ENCODE measurements around the gene ZP3.

ZP3 gene

DNA sequence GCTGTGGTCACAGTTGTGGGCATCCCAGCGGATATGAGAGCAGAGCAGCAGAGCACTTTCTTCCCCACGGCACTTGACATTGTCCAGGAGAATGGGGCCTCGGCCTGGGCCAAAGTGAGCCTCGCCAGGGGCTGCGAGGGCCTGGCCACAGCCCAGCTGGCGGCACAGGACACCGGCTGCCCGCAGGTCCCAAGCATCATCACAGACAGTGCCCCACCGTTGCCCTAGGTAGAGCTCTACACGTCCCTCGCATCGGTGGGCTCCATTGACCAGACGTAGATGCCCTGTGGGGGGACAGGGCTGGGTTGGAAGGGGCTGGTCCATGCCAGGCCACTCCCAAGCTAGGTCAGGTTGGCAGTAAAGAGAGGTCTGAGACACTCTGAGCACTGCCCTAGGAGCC lies 34.7 kb upstream of the ZP3 start:
- TF ChIP-seq, protein P1, sequence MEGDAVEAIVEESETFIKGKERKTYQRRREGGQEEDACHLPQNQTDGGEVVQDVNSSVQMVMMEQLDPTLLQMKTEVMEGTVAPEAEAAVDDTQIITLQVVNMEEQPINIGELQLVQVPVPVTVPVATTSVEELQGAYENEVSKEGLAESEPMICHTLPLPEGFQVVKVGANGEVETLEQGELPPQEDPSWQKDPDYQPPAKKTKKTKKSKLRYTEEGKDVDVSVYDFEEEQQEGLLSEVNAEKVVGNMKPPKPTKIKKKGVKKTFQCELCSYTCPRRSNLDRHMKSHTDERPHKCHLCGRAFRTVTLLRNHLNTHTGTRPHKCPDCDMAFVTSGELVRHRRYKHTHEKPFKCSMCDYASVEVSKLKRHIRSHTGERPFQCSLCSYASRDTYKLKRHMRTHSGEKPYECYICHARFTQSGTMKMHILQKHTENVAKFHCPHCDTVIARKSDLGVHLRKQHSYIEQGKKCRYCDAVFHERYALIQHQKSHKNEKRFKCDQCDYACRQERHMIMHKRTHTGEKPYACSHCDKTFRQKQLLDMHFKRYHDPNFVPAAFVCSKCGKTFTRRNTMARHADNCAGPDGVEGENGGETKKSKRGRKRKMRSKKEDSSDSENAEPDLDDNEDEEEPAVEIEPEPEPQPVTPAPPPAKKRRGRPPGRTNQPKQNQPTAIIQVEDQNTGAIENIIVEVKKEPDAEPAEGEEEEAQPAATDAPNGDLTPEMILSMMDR (IDR thresholded peaks at IDR 0.05), result no peak

DNA sequence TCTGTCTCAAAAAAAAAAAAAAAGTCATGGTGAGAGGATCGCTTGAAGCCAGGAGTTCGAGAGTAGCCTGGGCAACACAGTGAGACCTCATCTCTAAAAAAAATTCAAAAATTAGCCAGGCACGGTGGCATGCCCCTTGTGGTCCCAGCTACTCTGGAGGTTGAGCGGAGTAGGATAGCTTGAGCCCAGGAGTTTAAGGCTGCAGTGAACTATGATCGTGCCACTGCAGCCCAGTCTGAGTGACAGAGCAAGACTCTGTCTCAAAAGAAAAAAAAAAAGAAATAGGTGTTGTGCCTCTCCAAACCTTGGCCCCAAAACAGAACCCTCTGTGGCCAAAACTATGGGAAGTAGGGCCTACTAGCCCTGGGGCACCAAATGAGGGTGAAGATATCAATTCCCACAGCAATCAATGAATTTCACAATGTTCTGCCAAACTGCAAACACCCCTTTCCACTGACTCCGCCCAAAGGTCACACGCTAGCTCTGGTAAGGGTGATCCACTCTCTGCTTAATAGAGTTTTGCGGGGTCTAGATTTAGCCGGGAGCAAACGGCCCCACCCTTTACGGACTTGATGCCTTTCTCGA lies 32.1 kb upstream of the ZP3 start:
- TF ChIP-seq, protein P1 (IDR thresholded peaks at IDR 0.05), result no peak

- TF ChIP-seq, protein P1 (IDR thresholded peaks at IDR 0.05), result no peak
Measured at GRCh38 chr7:76393116-76394031, 31.4 kb upstream of the ZP3 start.

GRCh38 chr7:76394957-76395356 lies 29.8 kb upstream of the ZP3 start:
- TF ChIP-seq, protein P1 (IDR thresholded peaks at IDR 0.05), result no peak

DNA sequence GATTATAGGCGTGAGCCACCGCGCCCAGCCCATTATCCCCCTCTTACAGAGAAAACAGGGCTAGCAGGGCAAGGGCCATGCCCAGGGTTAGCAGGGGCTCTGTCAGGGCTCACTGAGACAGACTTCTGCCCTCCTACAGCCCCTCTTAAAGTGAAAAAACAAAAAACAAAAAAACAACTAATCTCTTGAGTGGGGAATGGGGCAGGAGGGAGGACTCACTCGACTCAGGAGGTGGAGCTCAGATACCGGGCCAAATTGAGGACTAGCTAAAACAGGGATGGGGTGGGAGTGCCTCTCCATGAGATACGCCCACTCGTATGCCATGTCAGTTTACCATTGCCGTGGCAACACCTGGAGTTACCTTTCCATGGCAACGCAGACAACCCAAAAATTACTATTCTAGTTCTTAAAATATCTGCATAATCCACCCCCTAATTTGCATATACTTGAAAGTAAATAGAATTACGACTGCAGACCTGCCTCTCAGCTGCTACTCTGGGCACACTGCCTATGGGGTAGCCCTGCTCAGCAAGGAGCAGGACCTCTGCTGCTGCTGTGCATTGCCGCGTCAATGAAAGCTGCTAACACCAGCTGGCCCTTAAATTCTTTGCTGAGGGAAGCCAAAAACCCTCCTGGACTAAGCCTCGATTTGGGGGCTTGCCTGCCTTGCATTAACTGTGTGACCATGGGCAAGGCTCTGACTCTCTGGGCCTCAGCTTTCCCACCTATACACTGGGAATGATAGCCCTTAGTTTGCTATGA lies 28.6 kb upstream of the ZP3 start:
- TF ChIP-seq, protein P1 (IDR thresholded peaks at IDR 0.05), result no peak

GRCh38 chr7:76396864-76397263 lies 27.9 kb upstream of the ZP3 start:
- TF ChIP-seq, protein P1 (IDR thresholded peaks at IDR 0.05), result no peak

- TF ChIP-seq, protein P1 (IDR thresholded peaks at IDR 0.05), result no peak
Measured at GRCh38 chr7:76397409-76398183, 27.2 kb upstream of the ZP3 start.
